Measurements from ENCODE around the gene NUDT8. TPM values are rescaled to one million over a fixed set of nuclear protein-coding genes. Genes with fewer than 3 reads are reported as not detected.
A peak's percentile ranks its signal among the peaks of the same experiment; 100 is the strongest.

The NUDT8 gene
- polyA plus RNA-seq, 6 donors from 2014 or later = 2.9 to 15.3 (median 10.0) TPM

- H3K4me1 Mint-ChIP-seq = peaks cover 30 to 45% (median 33%) of the 10 kb centered on the region in 3 donors
- no peaks in the 10 kb centered on the region for H3K27me3 Mint-ChIP-seq
- DNase-seq (no peak), ATAC-seq (ENCODE audit: low read depth in 2 of 2) (no peak)
- no peak overlapping the region for H3K4me3 Mint-ChIP-seq
- H3K27ac Mint-ChIP-seq = peak overlapping the region in 1 of 6 donors; percentile 69
- H3K9me3 Mint-ChIP-seq = peaks cover 0 to 14% (median 5%) of the 10 kb centered on the region in 7 donors
- H3K36me3 Mint-ChIP-seq = peaks cover 0 to 6% of the 10 kb centered on the region in 2 donors
Measured at GRCh38 chr11:67652965-67653845, 23.5 kb upstream of the NUDT8 start.

GRCh38 chr11:67651976-67652781 lies 22.4 kb upstream of the NUDT8 start:
- peaks cover 37 to 54% (median 44%) of the 10 kb centered on the region in 3 donors for H3K4me1 Mint-ChIP-seq
- H3K9me3 Mint-ChIP-seq = peaks cover 0 to 14% (median 5%) of the 10 kb centered on the region in 7 donors
- peaks cover 0 to 6% of the 10 kb centered on the region in 2 donors for H3K36me3 Mint-ChIP-seq
- H3K4me3 Mint-ChIP-seq = peak overlapping the region in 2 of 8 donors; percentile 56 to 66
- H3K27ac Mint-ChIP-seq = peak overlapping the region in 3 of 6 donors; percentile 7 to 50 (median 43)
- no peak for ATAC-seq (ENCODE audit: low read depth in 2 of 2)
- DNase-seq = no peak
- H3K27me3 Mint-ChIP-seq = no peaks in the 10 kb centered on the region

GRCh38 chr11:67649634-67650510 lies 20.1 kb upstream of the NUDT8 start:
- ATAC-seq (ENCODE audit: low read depth in 2 of 2) (no peak), DNase-seq (no peak)
- Mint-ChIP-seq H3K4me1 (peaks cover 49 to 70% (median 60%) of the 10 kb centered on the region in 3 donors), H3K27ac (peak overlapping the region in 5 of 6 donors; percentile 81 to 96 (median 93)), H3K4me3 (peak overlapping the region; percentile 83 to 94 (median 92)), H3K36me3 (no peaks in the 10 kb centered on the region), H3K27me3 (no peaks in the 10 kb centered on the region), H3K9me3 (peaks cover 0 to 6% (median 0%) of the 10 kb centered on the region in 7 donors)

- DNase-seq (peak; percentile 75), ATAC-seq (ENCODE audit: low read depth in 2 of 2) (peak; percentile 12 to 26)
- Mint-ChIP-seq H3K4me3 (peak overlapping the region; percentile 78 to 94 (median 84)), H3K4me1 (peaks cover 53 to 74% (median 60%) of the 10 kb centered on the region in 3 donors), H3K27me3 (no peaks in the 10 kb centered on the region), H3K9me3 (peaks cover 0 to 4% (median 0%) of the 10 kb centered on the region in 7 donors), H3K36me3 (no peaks in the 10 kb centered on the region), H3K27ac (peak overlapping the region; percentile 54 to 94 (median 92))
Measured at GRCh38 chr11:67648796-67649613, 19.3 kb upstream of the NUDT8 start.

- ATAC-seq (ENCODE audit: low read depth in 2 of 2) (peak; percentile 79 to 82), DNase-seq (peak; percentile 73)
- H3K27ac Mint-ChIP-seq = peak overlapping the region in 4 of 6 donors; percentile 56 to 93 (median 90)
- H3K36me3 Mint-ChIP-seq = no peaks in the 10 kb centered on the region
- H3K9me3 Mint-ChIP-seq = peaks cover 0 to 6% (median 0%) of the 10 kb centered on the region in 7 donors
- peak overlapping the region; percentile 52 to 94 (median 86) for H3K4me3 Mint-ChIP-seq
- peaks cover 53 to 74% (median 60%) of the 10 kb centered on the region in 3 donors for H3K4me1 Mint-ChIP-seq
- H3K27me3 Mint-ChIP-seq = no peaks in the 10 kb centered on the region
Measured at GRCh38 chr11:67648140-67648795, 18.5 kb upstream of the NUDT8 start.

GRCh38 chr11:67647471-67647870 lies 17.7 kb upstream of the NUDT8 start:
- peaks cover 52 to 73% (median 57%) of the 10 kb centered on the region in 3 donors for H3K4me1 Mint-ChIP-seq
- DNase-seq = no peak
- peak overlapping the region in 4 of 6 donors; percentile 60 to 92 (median 88) for H3K27ac Mint-ChIP-seq

GRCh38 chr11:67646535-67647336 lies 17.0 kb upstream of the NUDT8 start:
- DNase-seq (peak; percentile 87), ATAC-seq (ENCODE audit: low read depth in 2 of 2) (peak; percentile 66 to 68)

More at GRCh38 chr11:67647471-67647870, 17.7 kb upstream of the NUDT8 start:
- Mint-ChIP-seq H3K27me3 (no peaks in the 10 kb centered on the region), H3K4me3 (peak overlapping the region in 7 of 8 donors; percentile 52 to 93 (median 88)), H3K9me3 (peaks cover 0 to 6% (median 0%) of the 10 kb centered on the region in 7 donors), H3K36me3 (no peaks in the 10 kb centered on the region)
- no peak for ATAC-seq (ENCODE audit: low read depth in 2 of 2)

GRCh38 chr11:67645521-67646461 lies 16.1 kb upstream of the NUDT8 start:
- ATAC-seq (ENCODE audit: low read depth in 2 of 2) (no peak), DNase-seq (no peak)
- peaks cover 47 to 64% (median 57%) of the 10 kb centered on the region in 3 donors for H3K4me1 Mint-ChIP-seq

More at GRCh38 chr11:67646535-67647336, 17.0 kb upstream of the NUDT8 start:
- H3K4me3 Mint-ChIP-seq = peak overlapping the region; percentile 21 to 89 (median 80)
- peak overlapping the region in 5 of 6 donors; percentile 84 to 95 (median 89) for H3K27ac Mint-ChIP-seq
- no peaks in the 10 kb centered on the region for H3K36me3 Mint-ChIP-seq
- H3K9me3 Mint-ChIP-seq = peaks cover 0 to 6% (median 0%) of the 10 kb centered on the region in 7 donors
- no peaks in the 10 kb centered on the region for H3K27me3 Mint-ChIP-seq
- H3K4me1 Mint-ChIP-seq = peaks cover 48 to 73% (median 58%) of the 10 kb centered on the region in 3 donors

GRCh38 chr11:67644472-67645418 lies 15.0 kb upstream of the NUDT8 start:
- peaks cover 0 to 3% (median 0%) of the 10 kb centered on the region in 3 donors for H3K27me3 Mint-ChIP-seq
- H3K4me1 Mint-ChIP-seq = peaks cover 41 to 59% (median 51%) of the 10 kb centered on the region in 3 donors
- H3K4me3 Mint-ChIP-seq = peak overlapping the region in 2 of 8 donors; percentile 20 to 35
- peak overlapping the region in 2 of 6 donors; percentile 16 to 82 for H3K27ac Mint-ChIP-seq
- H3K9me3 Mint-ChIP-seq = peaks cover 0 to 3% (median 0%) of the 10 kb centered on the region in 7 donors
- no peaks in the 10 kb centered on the region for H3K36me3 Mint-ChIP-seq
- ATAC-seq (ENCODE audit: low read depth in 2 of 2) (no peak), DNase-seq (no peak)

More at GRCh38 chr11:67645521-67646461, 16.1 kb upstream of the NUDT8 start:
- H3K4me3 Mint-ChIP-seq = peak overlapping the region; percentile 21 to 89 (median 80)
- H3K36me3 Mint-ChIP-seq = no peaks in the 10 kb centered on the region
- H3K27ac Mint-ChIP-seq = peak overlapping the region in 5 of 6 donors; percentile 22 to 95 (median 89)
- H3K27me3 Mint-ChIP-seq = no peaks in the 10 kb centered on the region
- H3K9me3 Mint-ChIP-seq = peaks cover 0 to 6% (median 0%) of the 10 kb centered on the region in 7 donors
